Caco-2 (cell line): ENCODE results near the gene GPR107. TPM values are rescaled to one million over a fixed set of nuclear protein-coding genes. Genes with fewer than 3 reads are reported as not detected.

ENCODE experiments used
- BruUV-seq: library from RNA; stranded (reverse); fragments of 400-500 nt; replicated peaks from 2 replicates; lab custom pipeline; 2021; lab: Mats Ljungman, UMichigan
- CTCF ChIA-PET: fragments of 300-600 bp; sonication (Branson Sonifier 250); formaldehyde crosslinking; loops from one replicate; lab custom pipeline; 2022; ENCODE audit warnings: antibody characterized with exemption; lab: Charles Lee
- POLR2A ChIA-PET: fragments of 300-600 bp; sonication (Branson Sonifier 250); formaldehyde crosslinking; loops from one replicate; lab custom pipeline; 2022; ENCODE audit warnings: antibody characterized with exemption; lab: Charles Lee
- DNase-seq, 2 experiments: peaks; one replicate each; pipeline versions ENCODE4 v3.0.0 to v3.0.0-alpha.2; 2020 to 2022
- H3K27me3 ChIP-seq: replicated peaks from 2 replicates; pipeline ENCODE4 v1.6.0; 2011; ENCODE audit warnings: low read length; ENCODE audit not compliant: control insufficient read depth, insufficient read depth
- H3K36me3 ChIP-seq: 2 replicates; pipeline ENCODE4 v1.5.1; 2011; ENCODE audit warnings: low read length; ENCODE audit not compliant: control insufficient read depth, insufficient read depth
- H3K4me1 ChIP-seq: fragments of 250-450 bp; sonication (Bioruptor Pico); 2 replicates; pipeline ENCODE4 v1.5.1; 2020; ENCODE audit warnings: mild to moderate bottlenecking
- H3K4me3 ChIP-seq: 2 replicates; pipeline ENCODE4 v1.5.1; 2011; ENCODE audit warnings: low read depth, mild to moderate bottlenecking, control low read depth, low read length
- H3K9me3 ChIP-seq: fragments of 250-450 bp; sonication (Bioruptor Pico); 2 replicates; pipeline ENCODE4 v1.5.1; 2020; ENCODE audit warnings: mild to moderate bottlenecking, moderate library complexity
- H3K27ac Mint-ChIP-seq: one replicate; pipeline ENCODE4 v1.8.0; 2022; ENCODE audit warnings: mixed read lengths; ENCODE audit not compliant: unreplicated experiment
- H3K27me3 Mint-ChIP-seq: one replicate; pipeline ENCODE4 v1.8.0; 2022; ENCODE audit warnings: mixed read lengths; ENCODE audit not compliant: insufficient read depth, unreplicated experiment
- H3K36me3 Mint-ChIP-seq: one replicate; pipeline ENCODE4 v1.8.0; 2022; ENCODE audit warnings: mild to moderate bottlenecking, mixed read lengths; ENCODE audit not compliant: insufficient read depth, unreplicated experiment
- H3K4me1 Mint-ChIP-seq: one replicate; pipeline ENCODE4 v1.8.0; 2022; ENCODE audit warnings: low read depth, mixed read lengths; ENCODE audit not compliant: unreplicated experiment
- H3K4me3 Mint-ChIP-seq: one replicate; pipeline ENCODE4 v1.8.0; 2022; ENCODE audit warnings: mild to moderate bottlenecking, moderate library complexity, mixed read lengths; ENCODE audit not compliant: unreplicated experiment
- H3K9me3 Mint-ChIP-seq: one replicate; pipeline ENCODE4 v1.8.0; 2022; ENCODE audit warnings: mixed read lengths; ENCODE audit not compliant: unreplicated experiment
- intact Hi-C: fragments of 100-400 bp; cut with micrococcal nuclease; formaldehyde crosslinking; loops from one replicate; pipeline ENCODE4 v1.10.0; 2022; ENCODE audit not compliant: unreplicated experiment
- total RNA-seq: library from RNA; stranded (reverse); gene quantifications from 2 replicates; pipeline ENCODE4 v1.2.3, GENCODE V29; 2022
- TF ChIP-seq, protein P1 (sequence below), 2 experiments: fragments of 200-600 bp in 1 of 2; IDR thresholded peaks; 1 replicate in 1 of 2; 2 replicates in 1 of 2; pipeline versions ENCODE4 v1.5.1 to v1.8.0; 2011 to 2022; ENCODE audit warnings: antibody characterized with exemption in 1 of 2, control low read depth in 1 of 2, inconsistent platforms in 1 of 2, low read depth in 1 of 2, low read length in 1 of 2, mild to moderate bottlenecking in 1 of 2, moderate library complexity in 1 of 2; ENCODE audit not compliant: insufficient read depth in 1 of 2, severe bottlenecking in 1 of 2, unreplicated experiment in 1 of 2

GPR107 gene
- total RNA-seq, 1 experiment from 2014 or later = 53.1 TPM

DNA sequence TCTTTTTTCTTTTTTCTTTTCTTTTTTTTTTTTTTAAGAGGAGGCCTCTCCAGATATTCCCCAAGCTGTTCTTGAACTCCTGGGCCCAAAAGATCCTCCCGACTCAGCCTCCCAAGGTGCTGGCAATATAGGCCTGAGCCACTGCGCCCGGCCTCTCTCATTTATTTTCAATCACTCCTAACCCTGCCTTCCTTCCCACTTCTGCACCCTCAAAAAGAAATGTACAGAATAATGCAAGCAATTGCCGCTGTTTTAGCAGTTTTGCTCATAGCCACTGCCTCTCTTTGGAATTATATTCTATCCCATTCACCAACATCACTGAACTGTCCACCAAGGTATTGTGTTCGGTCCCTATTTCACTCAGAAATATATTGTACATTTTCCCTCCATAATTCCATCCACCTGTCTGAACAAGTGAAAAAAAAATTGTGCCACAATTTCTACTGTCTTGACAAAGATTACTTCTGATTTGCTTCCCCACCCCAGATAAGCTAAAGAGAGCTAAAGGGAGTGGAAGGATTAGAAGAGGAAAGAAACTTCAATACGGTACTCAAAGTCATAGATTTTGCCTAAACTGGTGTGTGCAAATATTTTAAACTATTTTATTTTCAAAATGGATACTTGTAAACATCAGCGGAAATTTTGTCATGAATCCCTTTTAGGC lies 12.6 kb upstream of the GPR107 start:
- no TSS peak for BruUV-seq
- POLR2A ChIA-PET = no interaction called here

DNA sequence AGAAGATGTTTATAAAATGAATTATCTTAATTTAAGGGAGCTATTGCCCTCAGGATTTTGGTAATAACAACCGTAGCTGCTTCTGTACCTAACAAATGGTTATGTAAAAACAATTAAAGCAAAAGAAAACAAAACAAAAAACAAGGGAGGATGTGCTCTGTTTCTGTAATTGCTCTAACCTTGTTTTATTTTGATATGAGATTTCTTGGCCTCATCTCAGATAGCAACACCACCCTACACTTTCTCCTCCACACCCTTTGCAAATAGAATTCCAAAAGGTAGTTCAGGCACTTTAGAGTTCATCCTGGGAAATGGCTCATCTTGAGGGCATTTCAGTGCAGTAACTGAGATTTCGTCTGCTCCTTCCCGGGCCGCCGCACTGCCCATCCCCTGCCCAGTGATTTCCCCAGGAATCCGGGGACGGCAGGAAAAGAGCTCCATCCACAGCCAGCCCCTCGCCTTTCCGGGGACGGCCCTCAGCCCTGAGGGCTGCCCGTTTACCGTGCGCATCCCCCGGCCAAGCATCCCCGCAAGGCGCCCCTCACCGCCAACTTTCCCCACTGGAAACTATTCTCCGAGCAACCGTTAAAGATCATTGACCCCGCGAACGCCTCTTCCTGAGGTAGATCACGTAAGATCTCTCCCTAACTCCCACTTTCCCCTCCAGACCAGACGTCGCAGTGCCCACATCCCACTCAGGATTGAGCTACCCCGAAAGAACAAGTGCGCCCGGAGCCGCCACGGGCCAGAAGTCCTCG lies 11.9 kb upstream of the GPR107 start:
- Histone ChIP-seq H3K4me1 (peaks cover 12% of the 10 kb centered on the region), H3K27me3 (no peaks in the 10 kb centered on the region), H3K4me3 (peak overlapping the region; percentile 87), H3K9me3 (no peaks in the 10 kb centered on the region), H3K36me3 (no peaks in the 10 kb centered on the region)
- ChIA-PET POLR2A (interaction anchor here (1.1 to 1.9 kb wide), 2 partner anchors 12 to 13 kb away, joined by 5 to 9 read pairs; partner anchors contain the start of gene GPR107), CTCF (no interaction called here)
- peaks cover 13% of the 10 kb centered on the region for H3K4me1 Mint-ChIP-seq
- H3K36me3 Mint-ChIP-seq = peaks cover 17% of the 10 kb centered on the region
- H3K27ac Mint-ChIP-seq = peak overlapping the region; percentile 91
- TF ChIP-seq, protein P1, sequence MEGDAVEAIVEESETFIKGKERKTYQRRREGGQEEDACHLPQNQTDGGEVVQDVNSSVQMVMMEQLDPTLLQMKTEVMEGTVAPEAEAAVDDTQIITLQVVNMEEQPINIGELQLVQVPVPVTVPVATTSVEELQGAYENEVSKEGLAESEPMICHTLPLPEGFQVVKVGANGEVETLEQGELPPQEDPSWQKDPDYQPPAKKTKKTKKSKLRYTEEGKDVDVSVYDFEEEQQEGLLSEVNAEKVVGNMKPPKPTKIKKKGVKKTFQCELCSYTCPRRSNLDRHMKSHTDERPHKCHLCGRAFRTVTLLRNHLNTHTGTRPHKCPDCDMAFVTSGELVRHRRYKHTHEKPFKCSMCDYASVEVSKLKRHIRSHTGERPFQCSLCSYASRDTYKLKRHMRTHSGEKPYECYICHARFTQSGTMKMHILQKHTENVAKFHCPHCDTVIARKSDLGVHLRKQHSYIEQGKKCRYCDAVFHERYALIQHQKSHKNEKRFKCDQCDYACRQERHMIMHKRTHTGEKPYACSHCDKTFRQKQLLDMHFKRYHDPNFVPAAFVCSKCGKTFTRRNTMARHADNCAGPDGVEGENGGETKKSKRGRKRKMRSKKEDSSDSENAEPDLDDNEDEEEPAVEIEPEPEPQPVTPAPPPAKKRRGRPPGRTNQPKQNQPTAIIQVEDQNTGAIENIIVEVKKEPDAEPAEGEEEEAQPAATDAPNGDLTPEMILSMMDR (IDR thresholded peaks at IDR 0.05; ENCODE audit: insufficient read depth in 1 of 2, low read depth in 1 of 2, low read length in 1 of 2, severe bottlenecking in 1 of 2, unreplicated experiment in 1 of 2) = no peak
- DNase-seq = peak in 1 of 2 experiments; percentile 23
- BruUV-seq = TSS peak; percentile 28
- no peaks in the 10 kb centered on the region for H3K27me3 Mint-ChIP-seq
- peak overlapping the region; percentile 99 for H3K4me3 Mint-ChIP-seq
- H3K9me3 Mint-ChIP-seq = no peaks in the 10 kb centered on the region
- intact Hi-C loops = no loop called here

More for the DNA sequence above, 12.6 kb upstream of the GPR107 start:
- Histone ChIP-seq H3K27me3 (no peaks in the 10 kb centered on the region), H3K4me3 (no peak overlapping the region), H3K9me3 (no peaks in the 10 kb centered on the region), H3K36me3 (no peaks in the 10 kb centered on the region), H3K4me1 (peaks cover 12% of the 10 kb centered on the region)
- H3K27ac Mint-ChIP-seq = no peak overlapping the region
- peaks cover 13% of the 10 kb centered on the region for H3K4me1 Mint-ChIP-seq
- H3K9me3 Mint-ChIP-seq = no peaks in the 10 kb centered on the region
- CTCF ChIA-PET = no interaction called here
- H3K36me3 Mint-ChIP-seq = peaks cover 17% of the 10 kb centered on the region
- intact Hi-C loops = loop anchor here (1.0 kb wide), 1 partner anchor 156 kb away; no protein-coding TSS in a partner anchor
- TF ChIP-seq, protein P1 (IDR thresholded peaks at IDR 0.05; ENCODE audit: insufficient read depth in 1 of 2, low read depth in 1 of 2, low read length in 1 of 2, severe bottlenecking in 1 of 2, unreplicated experiment in 1 of 2) = no peak
- no peaks in the 10 kb centered on the region for H3K27me3 Mint-ChIP-seq
- peak overlapping the region; percentile 99 for H3K4me3 Mint-ChIP-seq
- DNase-seq = no peak

GRCh38 chr9:130042406-130042884 lies 11.3 kb upstream of the GPR107 start:
- DNase-seq = peak in 1 of 2 experiments; percentile 48
- Mint-ChIP-seq H3K4me1 (peaks cover 13% of the 10 kb centered on the region), H3K27ac (peak overlapping the region; percentile 91), H3K36me3 (peaks cover 17% of the 10 kb centered on the region), H3K9me3 (no peaks in the 10 kb centered on the region), H3K27me3 (no peaks in the 10 kb centered on the region), H3K4me3 (peak overlapping the region; percentile 99)
- TF ChIP-seq, protein P1 (IDR thresholded peaks at IDR 0.05; ENCODE audit: insufficient read depth in 1 of 2, low read depth in 1 of 2, low read length in 1 of 2, severe bottlenecking in 1 of 2, unreplicated experiment in 1 of 2) = no peak
- Histone ChIP-seq H3K9me3 (no peaks in the 10 kb centered on the region), H3K27me3 (no peaks in the 10 kb centered on the region), H3K36me3 (no peaks in the 10 kb centered on the region), H3K4me3 (peak overlapping the region; percentile 87), H3K4me1 (peaks cover 12% of the 10 kb centered on the region)
- ChIA-PET POLR2A (interaction anchor here (0.6 to 1.9 kb wide), 4 partner anchors 11 to 36 kb away, joined by 3 to 9 read pairs (median 6); partner anchors contain the start of gene GPR107), CTCF (interaction anchor here (0.6 kb wide), 1 partner anchor 130 kb away, joined by 3 read pairs; no protein-coding TSS in a partner anchor)
- no TSS peak for BruUV-seq
- intact Hi-C loops = no loop called here
